A549 (cell line): Measurements from ENCODE around the gene NFATC2. TPM values are rescaled to one million over a fixed set of nuclear protein-coding genes. Genes with fewer than 3 reads are reported as not detected.

Experiments
- ATAC-seq, 2 experiments: fragments of 200-7000 bp in 1 of 2; fragments of >200 bp in 1 of 2; cut with Nextera tagmentation in 1 of 2; cut with Tn5 transposase in 1 of 2; 3 replicates each; pipeline versions ENCODE4 v1.8.0 to v1.9.1; 2018 to 2020; ENCODE audit warnings: mild to moderate bottlenecking in 1 of 2, moderate library complexity in 1 of 2
- CTCF ChIA-PET: fragments of 300-600 bp; sonication (Branson Sonifier 250); formaldehyde crosslinking; extraction: SDS; loops from one replicate; lab custom pipeline; 2021; ENCODE audit warnings: antibody characterized with exemption, inconsistent platforms; lab: Yijun Ruan, JAX
- POLR2A ChIA-PET: fragments of 350-600 bp; formaldehyde crosslinking; extraction: SDS; loops from one replicate; lab custom pipeline; 2021; ENCODE audit warnings: antibody characterized with exemption, inconsistent platforms; lab: Yijun Ruan, JAX
- DNase-seq, 2 experiments: peaks; one replicate each; pipeline versions ENCODE4 v3.0.0 to v3.0.0-alpha.2; 2011 to 2016; ENCODE audit warnings: low read depth in 1 of 2, low spot score in 1 of 2
- FAIRE-seq: peaks from 2 replicates; lab custom pipeline; 2011; peaks lifted over from hg19 to GRCh38; lab: Jason Lieb, UNC
- H3K27ac ChIP-seq, 2 experiments: fragments of >200 bp; sonication (Bioruptor Twin); formaldehyde crosslinking; 3 replicates each; pipeline ENCODE4 v1.5.1; 2016 to 2017
- H3K4me1 ChIP-seq: fragments of >200 bp; sonication (Bioruptor Twin); formaldehyde crosslinking; 3 replicates; pipeline ENCODE4 v1.6.1; 2016
- H3K4me2 ChIP-seq: fragments of >200 bp; sonication (Bioruptor Twin); formaldehyde crosslinking; 3 replicates; pipeline ENCODE4 v1.6.1; 2016
- H3K4me3 ChIP-seq: fragments of >200 bp; sonication (Bioruptor Twin); formaldehyde crosslinking; 3 replicates; pipeline ENCODE4 v1.5.1; 2016
- H3K9me3 ChIP-seq: fragments of >200 bp; sonication (Bioruptor Twin); formaldehyde crosslinking; 3 replicates; pipeline ENCODE4 v1.6.1; 2016
- ATOH8 ChIP-seq: fragments of 250-450 bp; sonication (Bioruptor Pico); IDR thresholded peaks from 2 replicates; pipeline ENCODE4 v1.5.0; 2020; ENCODE audit warnings: low read depth, mild to moderate bottlenecking, moderate library complexity
- BHLHE40 ChIP-seq: IDR thresholded peaks from 2 replicates; pipeline ENCODE4 v1.6.1; 2012; ENCODE audit warnings: low read depth, low read length, inconsistent platforms
- CBX2 ChIP-seq: fragments of 200-600 bp; sonication (generic); IDR thresholded peaks from 2 replicates; pipeline ENCODE4 v1.6.1; 2016; ENCODE audit warnings: low read depth, mild to moderate bottlenecking, borderline replicate concordance
- CEBPB ChIP-seq, 2 experiments: fragments of >200 bp in 1 of 2; sonication (Bioruptor Twin) in 1 of 2; formaldehyde crosslinking in 1 of 2; IDR thresholded peaks; 2 replicates each; pipeline ENCODE4 v1.6.1; 2012 to 2016
- CHD2 ChIP-seq: fragments of 150-350 bp; IDR thresholded peaks from 2 replicates; pipeline ENCODE4 v1.6.1; 2014; ENCODE audit warnings: low read length; ENCODE audit not compliant: partially characterized antibody
- E2F6 ChIP-seq: IDR thresholded peaks from 2 replicates; pipeline ENCODE4 v1.6.1; 2012; ENCODE audit warnings: low read depth, borderline replicate concordance
- EHF ChIP-seq: fragments of 250-450 bp; sonication (Bioruptor Pico); IDR thresholded peaks from 2 replicates; pipeline ENCODE4 v1.5.0; 2020; ENCODE audit warnings: mild to moderate bottlenecking
- EP300 ChIP-seq, 2 experiments: fragments of >200 bp; sonication (Bioruptor Twin); formaldehyde crosslinking; IDR thresholded peaks; 2 replicates in 1 of 2; 3 replicates in 1 of 2; pipeline ENCODE4 v1.6.1; 2016 to 2017
- ESRRA ChIP-seq: fragments of 150-350 bp; IDR thresholded peaks from 2 replicates; pipeline ENCODE4 v1.6.1; 2014; ENCODE audit warnings: mild to moderate bottlenecking, low read length, borderline replicate concordance
- FOSB ChIP-seq: fragments of 250-450 bp; sonication (Bioruptor Pico); IDR thresholded peaks from 2 replicates; pipeline ENCODE4 v1.5.0; 2020; ENCODE audit warnings: mild to moderate bottlenecking, moderate library complexity
- FOXS1 ChIP-seq: fragments of 250-450 bp; sonication (Bioruptor Pico); IDR thresholded peaks from 2 replicates; pipeline ENCODE4 v1.5.0; 2020; ENCODE audit warnings: mild to moderate bottlenecking, moderate library complexity
- GATA3 ChIP-seq: IDR thresholded peaks from 2 replicates; pipeline ENCODE4 v1.6.1; 2012; ENCODE audit warnings: borderline replicate concordance
- HOXA7 ChIP-seq: fragments of 250-450 bp; sonication (Bioruptor Pico); IDR thresholded peaks from 2 replicates; pipeline ENCODE4 v1.5.0; 2020; ENCODE audit warnings: mild to moderate bottlenecking, moderate library complexity
- HOXB13 ChIP-seq: fragments of 250-450 bp; sonication (Bioruptor Pico); IDR thresholded peaks from 2 replicates; pipeline ENCODE4 v1.5.0; 2020; ENCODE audit warnings: low read depth, mild to moderate bottlenecking, moderate library complexity
- KDM1A ChIP-seq: fragments of 200-600 bp; sonication (generic); IDR thresholded peaks from 2 replicates; pipeline ENCODE4 v1.6.1; 2016; ENCODE audit warnings: low read depth, mild to moderate bottlenecking
- MAFK ChIP-seq: fragments of 450-650 bp; IDR thresholded peaks from 2 replicates; pipeline ENCODE4 v1.6.1; 2014; ENCODE audit not compliant: partially characterized antibody
- MYC ChIP-seq: IDR thresholded peaks from 2 replicates; pipeline ENCODE4 v1.6.1; 2012; ENCODE audit warnings: mild to moderate bottlenecking, inconsistent platforms, low read length, improper control_type of control experiment, borderline replicate concordance
- NPAS2 ChIP-seq: fragments of 250-450 bp; sonication (Bioruptor Pico); IDR thresholded peaks from 2 replicates; pipeline ENCODE4 v1.8.0; 2022; ENCODE audit warnings: mild to moderate bottlenecking, moderate library complexity, borderline replicate concordance
- NR3C1 ChIP-seq: fragments of >200 bp; sonication (Bioruptor Twin); formaldehyde crosslinking; IDR thresholded peaks from 3 replicates; pipeline ENCODE4 v1.6.1; 2017
- POLR2A ChIP-seq: IDR thresholded peaks from 2 replicates; pipeline ENCODE4 v1.6.1; 2012; ENCODE audit warnings: mild to moderate bottlenecking, low read length
- POLR2AphosphoS2 ChIP-seq: conservative IDR thresholded peaks from 2 replicates; pipeline ENCODE4 v1.6.1; 2012; ENCODE audit warnings: low read length, improper control_type of control experiment, inconsistent platforms
- REST ChIP-seq: fragments of 200-600 bp; sonication (generic); IDR thresholded peaks from 2 replicates; pipeline ENCODE4 v1.6.1; 2016; ENCODE audit warnings: antibody characterized with exemption, mild to moderate bottlenecking, moderate library complexity
- SREBF2 ChIP-seq: fragments of 450-650 bp; IDR thresholded peaks from 2 replicates; pipeline ENCODE4 v1.6.1; 2014; ENCODE audit warnings: mild to moderate bottlenecking, moderate library complexity
- TP53 ChIP-seq: fragments of 250-450 bp; sonication (Bioruptor Pico); IDR thresholded peaks from 2 replicates; pipeline ENCODE4 v1.5.0; 2021; ENCODE audit warnings: mild to moderate bottlenecking, moderate library complexity
- ZFP36 ChIP-seq: fragments of 450-650 bp; IDR thresholded peaks from 2 replicates; pipeline ENCODE4 v1.6.1; 2014; ENCODE audit warnings: borderline replicate concordance; ENCODE audit not compliant: partially characterized antibody
- WGBS: methylation state at CpG from one replicate; pipeline ENCODE4 v1.1.6; 2017; ENCODE audit errors: missing lambda C conversion rate; 5-methylcytosine and 5-hydroxymethylcytosine counted together
- polyA plus RNA-seq, 4 experiments: library from polyadenylated mRNA; depleted of rRNA in 3 of 4; stranded (reverse); fragments of >200 nt; fragmentation: RNase III in 1 of 4; extraction: RNeasy Plus Mini Kit Qiagen cat#74134 plus additional on column Dnase treatment in 1 of 4; gene quantifications; 2 replicates in 3 of 4; 3 replicates in 1 of 4; pipeline ENCODE4 v1.2.3, GENCODE V29; 2011 to 2017
- TF ChIP-seq, protein P1 (sequence below): fragments of >200 bp; sonication (Bioruptor Twin); formaldehyde crosslinking; IDR thresholded peaks from 3 replicates; pipeline ENCODE4 v1.5.1; 2016
- TF ChIP-seq, protein P2 (sequence below): fragments of 450-650 bp; IDR thresholded peaks from 2 replicates; pipeline ENCODE4 v1.6.1; 2014; ENCODE audit warnings: antibody characterized with exemption

Gene NFATC2
- polyA plus RNA-seq, 2 of the 4 experiments (the other 2 are of a cell fraction): 0.75 to 1.6 TPM

- ATAC-seq (no peak), DNase-seq (no peak), FAIRE-seq (no peak)
- no peaks in the 10 kb centered on the region for H3K4me1 ChIP-seq
- CTCF ChIA-PET: interaction anchor here (0.7 kb wide), 1 partner anchor 202 kb away, joined by 3 read pairs; no protein-coding TSS in a partner anchor
- whole genome bisulfite sequencing: 84% methylated on average over 7 of the region's 7 CpGs
- H3K4me3 ChIP-seq: no peak overlapping the region
- no peaks in the 10 kb centered on the region for H3K9me3 ChIP-seq
- POLR2A ChIA-PET: no interaction called here
- no peak overlapping the region for H3K27ac ChIP-seq
- TF ChIP-seq FOSB (CRISPR knock-in tag) (no peak), KDM1A (no peak), ZFP36 (no peak), SREBF2 (no peak), REST (no peak)
- no peak overlapping the region for H3K4me2 ChIP-seq
These were observed 33.7 kb downstream of the NFATC2 start for GRCh38 chr20:51508780-51509179.

DNA sequence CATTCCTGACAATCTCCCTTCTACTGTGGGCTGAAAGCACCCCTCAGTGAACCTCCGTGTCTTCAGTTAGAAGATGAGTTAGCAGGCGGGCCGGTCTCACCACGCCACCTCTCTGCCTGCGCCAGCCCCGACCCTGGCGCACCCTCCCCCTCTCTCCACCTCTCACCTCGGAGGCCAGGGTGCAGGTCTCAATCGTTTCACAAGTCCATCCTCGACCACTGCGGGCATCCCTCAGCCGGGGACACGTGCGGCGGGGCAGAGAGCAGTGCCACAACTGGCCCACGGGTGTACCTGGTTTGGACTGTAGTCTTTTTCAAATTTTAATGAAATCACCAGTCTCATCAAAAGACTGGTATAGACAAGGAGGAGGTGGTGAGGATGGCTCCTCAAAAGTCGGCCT, 34.4 kb downstream of the NFATC2 start:
- CTCF ChIA-PET: interaction anchor here (1.7 kb wide), 1 partner anchor 9 kb away, joined by 4 read pairs; no protein-coding TSS in a partner anchor
- POLR2A ChIA-PET: no interaction called here
- H3K9me3 ChIP-seq: no peaks in the 10 kb centered on the region
- H3K27ac ChIP-seq: no peak overlapping the region
- FAIRE-seq (no peak), ATAC-seq (no peak), DNase-seq (no peak)
- 84% methylated on average over 17 of the region's 17 CpGs for WGBS
- TF ChIP-seq CHD2: no peak
- no peak for TF ChIP-seq POLR2A
- no peak for TF ChIP-seq E2F6
- no peak for TF ChIP-seq MAFK
- no peak for TF ChIP-seq NR3C1
- TF ChIP-seq CEBPB (IDR thresholded peaks at IDR 0.05): no peak
- TF ChIP-seq GATA3: no peak
- TF ChIP-seq, protein P1, sequence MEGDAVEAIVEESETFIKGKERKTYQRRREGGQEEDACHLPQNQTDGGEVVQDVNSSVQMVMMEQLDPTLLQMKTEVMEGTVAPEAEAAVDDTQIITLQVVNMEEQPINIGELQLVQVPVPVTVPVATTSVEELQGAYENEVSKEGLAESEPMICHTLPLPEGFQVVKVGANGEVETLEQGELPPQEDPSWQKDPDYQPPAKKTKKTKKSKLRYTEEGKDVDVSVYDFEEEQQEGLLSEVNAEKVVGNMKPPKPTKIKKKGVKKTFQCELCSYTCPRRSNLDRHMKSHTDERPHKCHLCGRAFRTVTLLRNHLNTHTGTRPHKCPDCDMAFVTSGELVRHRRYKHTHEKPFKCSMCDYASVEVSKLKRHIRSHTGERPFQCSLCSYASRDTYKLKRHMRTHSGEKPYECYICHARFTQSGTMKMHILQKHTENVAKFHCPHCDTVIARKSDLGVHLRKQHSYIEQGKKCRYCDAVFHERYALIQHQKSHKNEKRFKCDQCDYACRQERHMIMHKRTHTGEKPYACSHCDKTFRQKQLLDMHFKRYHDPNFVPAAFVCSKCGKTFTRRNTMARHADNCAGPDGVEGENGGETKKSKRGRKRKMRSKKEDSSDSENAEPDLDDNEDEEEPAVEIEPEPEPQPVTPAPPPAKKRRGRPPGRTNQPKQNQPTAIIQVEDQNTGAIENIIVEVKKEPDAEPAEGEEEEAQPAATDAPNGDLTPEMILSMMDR: no peak
- TF ChIP-seq MYC: no peak
- no peak for TF ChIP-seq FOXS1
- TF ChIP-seq CBX2: no peak
- H3K4me3 ChIP-seq: no peak overlapping the region
- no peak overlapping the region for H3K4me2 ChIP-seq
- no peaks in the 10 kb centered on the region for H3K4me1 ChIP-seq

DNA sequence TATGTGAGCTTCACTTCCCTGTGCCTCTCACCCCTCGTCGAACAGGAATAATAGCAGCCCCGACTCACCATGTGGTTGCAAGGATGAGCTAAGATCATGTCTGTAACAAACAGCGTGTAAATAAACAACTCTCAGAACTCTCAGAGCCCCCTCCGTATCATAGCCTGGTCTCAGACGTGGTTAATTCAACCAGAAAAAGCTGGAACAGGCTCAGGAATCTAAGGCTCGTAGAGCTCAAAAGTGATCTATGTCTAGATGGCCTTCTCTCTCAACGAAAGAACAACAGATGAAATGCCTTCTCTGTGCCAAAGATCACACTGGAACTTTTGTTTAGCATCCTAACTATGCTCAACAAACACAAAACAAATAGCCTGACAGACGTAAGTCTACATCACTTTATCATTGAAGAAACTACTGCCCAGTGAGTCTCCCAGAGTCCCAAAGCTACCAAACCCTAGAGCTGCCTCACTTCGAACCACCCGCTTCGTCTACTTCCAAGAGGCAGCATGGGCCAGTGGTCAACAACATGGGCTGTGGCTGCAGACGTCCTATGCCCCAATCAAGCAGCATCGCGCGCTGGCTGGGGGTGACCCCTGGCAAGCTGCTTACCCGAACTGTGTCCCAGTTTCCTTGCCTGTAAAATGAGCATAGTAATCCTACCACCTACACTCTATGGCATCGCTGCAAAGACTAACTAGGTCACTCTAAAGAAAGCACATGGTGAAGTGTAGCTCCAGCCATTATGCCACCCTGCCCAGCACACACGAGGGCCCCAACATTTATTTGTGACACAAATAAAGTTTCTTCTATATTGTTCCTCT, 35.1 kb downstream of the NFATC2 start:
- ChIA-PET CTCF (interaction anchor here (1.1 to 1.7 kb wide), 2 partner anchors 10 to 520 kb away, joined by 3 to 4 read pairs; no protein-coding TSS in a partner anchor), POLR2A (no interaction called here)
- Histone ChIP-seq H3K4me1 (no peaks in the 10 kb centered on the region), H3K4me3 (no peak overlapping the region), H3K9me3 (no peaks in the 10 kb centered on the region), H3K27ac (no peak overlapping the region), H3K4me2 (no peak overlapping the region)
- no peak for DNase-seq
- no peak for FAIRE-seq
- 80% methylated on average over 19 of the region's 19 CpGs for WGBS
- no peak for ATAC-seq
- no peak for TF ChIP-seq NPAS2 (CRISPR knock-in tag)
- no peak for TF ChIP-seq EHF (CRISPR knock-in tag)
- TF ChIP-seq HOXA7 (CRISPR knock-in tag): no peak
- no peak for TF ChIP-seq HOXB13 (CRISPR knock-in tag)
- TF ChIP-seq POLR2AphosphoS2: no peak
- TF ChIP-seq ZFP36: no peak
- TF ChIP-seq ESRRA: no peak
- no peak for TF ChIP-seq ATOH8 (CRISPR knock-in tag)
- TF ChIP-seq, protein P2, sequence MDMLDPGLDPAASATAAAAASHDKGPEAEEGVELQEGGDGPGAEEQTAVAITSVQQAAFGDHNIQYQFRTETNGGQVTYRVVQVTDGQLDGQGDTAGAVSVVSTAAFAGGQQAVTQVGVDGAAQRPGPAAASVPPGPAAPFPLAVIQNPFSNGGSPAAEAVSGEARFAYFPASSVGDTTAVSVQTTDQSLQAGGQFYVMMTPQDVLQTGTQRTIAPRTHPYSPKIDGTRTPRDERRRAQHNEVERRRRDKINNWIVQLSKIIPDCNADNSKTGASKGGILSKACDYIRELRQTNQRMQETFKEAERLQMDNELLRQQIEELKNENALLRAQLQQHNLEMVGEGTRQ: no peak
- TF ChIP-seq TP53 (CRISPR knock-in tag): no peak
- no peak for TF ChIP-seq MAFK
- no peak for TF ChIP-seq CBX2
- no peak for TF ChIP-seq BHLHE40
- TF ChIP-seq SREBF2: no peak
- TF ChIP-seq CHD2: no peak
- TF ChIP-seq EP300 (IDR thresholded peaks at IDR 0.05): no peak
